HepG2 (cell line): ENCODE data around the gene RPLP2. TPM values are rescaled to one million over a fixed set of nuclear protein-coding genes. Genes with fewer than 3 reads are reported as not detected.
A peak's percentile ranks its signal among the peaks of the same experiment; 100 is the strongest.

Experiments used
- BCL3 ChIP-seq: sonication (generic); formaldehyde crosslinking; IDR thresholded peaks from 2 replicates; pipeline ENCODE4 v1.5.1; 2020; ENCODE audit warnings: mild to moderate bottlenecking, missing genetic modification reagents, moderate library complexity
- CENPX ChIP-seq: sonication (generic); formaldehyde crosslinking; IDR thresholded peaks from 2 replicates; pipeline ENCODE4 v1.9.0; 2021; ENCODE audit warnings: mild to moderate bottlenecking, missing genetic modification reagents, moderate library complexity
- E2F2 ChIP-seq: sonication (generic); formaldehyde crosslinking; IDR thresholded peaks from 2 replicates; pipeline ENCODE4 v1.4.0; 2020; ENCODE audit warnings: missing genetic modification reagents, borderline replicate concordance
- HIVEP1 ChIP-seq: sonication (generic); formaldehyde crosslinking; IDR thresholded peaks from 2 replicates; pipeline ENCODE4 v1.4.0; 2020; ENCODE audit warnings: mild to moderate bottlenecking, missing genetic modification reagents
- IRX3 ChIP-seq: sonication (generic); formaldehyde crosslinking; IDR thresholded peaks from 2 replicates; pipeline ENCODE4 v1.8.1; 2023; ENCODE audit warnings: mild to moderate bottlenecking, low read depth, missing genetic modification reagents, borderline replicate concordance
- MIER2 ChIP-seq: IDR thresholded peaks from 2 replicates; pipeline ENCODE4 v1.6.1; 2016; ENCODE audit warnings: missing biosample characterization, missing genetic modification reagents
- NCOA5 ChIP-seq: sonication (generic); formaldehyde crosslinking; IDR thresholded peaks from 2 replicates; pipeline ENCODE4 v1.4.0; 2020; ENCODE audit warnings: missing genetic modification reagents
- PAXIP1 ChIP-seq: sonication (generic); formaldehyde crosslinking; conservative IDR thresholded peaks from 2 replicates; pipeline ENCODE4 v1.4.0; 2020; ENCODE audit warnings: mild to moderate bottlenecking, missing genetic modification reagents, moderate library complexity
- PRDM15 ChIP-seq: sonication (generic); formaldehyde crosslinking; IDR thresholded peaks from 2 replicates; pipeline ENCODE4 v1.4.0; 2020; ENCODE audit warnings: missing genetic modification reagents
- REL ChIP-seq: sonication (generic); formaldehyde crosslinking; conservative IDR thresholded peaks from 2 replicates; pipeline ENCODE4 v1.8.0; 2022; ENCODE audit warnings: mild to moderate bottlenecking, missing genetic modification reagents, moderate library complexity
- SAFB2 ChIP-seq: sonication (generic); formaldehyde crosslinking; IDR thresholded peaks from 2 replicates; pipeline ENCODE4 v1.5.1; 2020; ENCODE audit warnings: missing genetic modification reagents, low read depth, mild to moderate bottlenecking, borderline replicate concordance
- SIN3A ChIP-seq: IDR thresholded peaks from 2 replicates; pipeline ENCODE4 v1.6.1; 2011; ENCODE audit warnings: low read depth, mild to moderate bottlenecking, control low read depth, low read length, borderline replicate concordance
- SMARCC2 ChIP-seq: fragments of 450-650 bp; IDR thresholded peaks from 2 replicates; pipeline ENCODE4 v1.6.1; 2017; ENCODE audit warnings: antibody characterized with exemption, mild to moderate bottlenecking
- SYNCRIP ChIP-seq: fragments of 200-400 bp; formaldehyde crosslinking; IDR thresholded peaks from 2 replicates; pipeline ENCODE4 v1.6.1; 2018; ENCODE audit warnings: mild to moderate bottlenecking, low read depth, low read length; ENCODE audit not compliant: insufficient read depth
- TERF1 ChIP-seq: sonication (generic); formaldehyde crosslinking; IDR thresholded peaks from 2 replicates; pipeline ENCODE4 v1.8.0; 2022; ENCODE audit warnings: mild to moderate bottlenecking, missing genetic modification reagents, moderate library complexity
- U2AF2 ChIP-seq: fragments of 200-400 bp; formaldehyde crosslinking; IDR thresholded peaks from 2 replicates; pipeline ENCODE4 v1.6.1; 2017; ENCODE audit warnings: low read depth, mild to moderate bottlenecking, low read length
- ZNF138 ChIP-seq: sonication (generic); formaldehyde crosslinking; IDR thresholded peaks from 2 replicates; pipeline ENCODE4 v1.5.0; 2020; ENCODE audit warnings: mild to moderate bottlenecking, low read depth, missing genetic modification reagents
- ZNF225 ChIP-seq: sonication (generic); formaldehyde crosslinking; IDR thresholded peaks from 2 replicates; pipeline ENCODE4 v1.4.0; 2020; ENCODE audit warnings: mild to moderate bottlenecking, missing genetic modification reagents
- ZNF260 ChIP-seq: sonication (generic); formaldehyde crosslinking; IDR thresholded peaks from 2 replicates; pipeline ENCODE4 v1.4.0; 2020; ENCODE audit warnings: missing genetic modification reagents, low read depth, mild to moderate bottlenecking, borderline replicate concordance
- ZNF619 ChIP-seq: sonication (generic); formaldehyde crosslinking; IDR thresholded peaks from 2 replicates; pipeline ENCODE4 v1.4.0; 2020; ENCODE audit warnings: mild to moderate bottlenecking, missing genetic modification reagents
- polyA plus RNA-seq, 8 experiments: library from polyadenylated mRNA; depleted of rRNA in 3 of 8; stranded (reverse) in 7 of 8; unstranded in 1 of 8; fragments of >200 nt; fragmentation: Illumina TruSeq in 4 of 8; extraction: Trizol in 4 of 8; gene quantifications; 2 replicates each; pipeline versions ENCODE4 v1.2.1 to v1.2.3, GENCODE V29; 2011 to 2016; ENCODE audit warnings: low read depth in 4 of 8, missing spikeins in 1 of 8, mixed read lengths in 1 of 8; ENCODE audit not compliant: insufficient read depth in 1 of 8
- total RNA-seq, 5 experiments: library from RNA; depleted of rRNA; stranded (reverse); fragments of >200 nt; fragmentation: Illumina TruSeq; extraction: Trizol; gene quantifications; 2 replicates each; pipeline ENCODE4 v1.2.3, GENCODE V29; 2016; ENCODE audit warnings: low read depth in 1 of 5

Gene RPLP2
- total and polyA plus RNA-seq, 2 of the 13 experiments (the other 11 are each of a cell fraction or from before 2014, with no cell fraction given): 978 to 2,106 TPM

- TF ChIP-seq PAXIP1 (CRISPR knock-in tag) (no peak), SMARCC2 (no peak), SAFB2 (CRISPR knock-in tag) (no peak), BCL3 (no peak), SYNCRIP (no peak), ZNF225 (no peak), IRX3 (CRISPR knock-in tag) (no peak), E2F2 (CRISPR knock-in tag) (0 out of 2 replicates have a peak, but pooled peaks have one; percentile 26), TERF1 (CRISPR knock-in tag) (no peak), CENPX (CRISPR knock-in tag) (no peak), U2AF2 (no peak), ZNF138 (CRISPR knock-in tag) (no peak), REL (no peak), SIN3A (no peak; the same call in 1 of the 2 replicates), ZNF260 (CRISPR knock-in tag) (no peak), HIVEP1 (CRISPR knock-in tag) (no peak), NCOA5 (CRISPR knock-in tag) (no peak), MIER2 (CRISPR knock-in tag) (no peak), PRDM15 (CRISPR knock-in tag) (0 out of 2 replicates have a peak, but pooled peaks have one; percentile 11), ZNF619 (CRISPR knock-in tag) (no peak)
Measured at GRCh38 chr11:841981-842369, 32.2 kb downstream of the RPLP2 start (continued).
